CD8-positive, alpha-beta memory T cell (primary cell): ENCODE results near the gene GOLGA1. TPM values are rescaled to one million over a fixed set of nuclear protein-coding genes. Genes with fewer than 3 reads are reported as not detected.
A peak's percentile ranks its signal among the peaks of the same experiment; 100 is the strongest.

Experiments used
- CTCF ChIA-PET: fragments of 350-600 bp; sonication (Branson Sonifier 250); formaldehyde crosslinking; loops from one replicate; lab custom pipeline; 2021; ENCODE audit warnings: antibody characterized with exemption; lab: Charles Lee
- POLR2A ChIA-PET: fragments of 350-600 bp; sonication (Branson Sonifier 250); formaldehyde crosslinking; loops from one replicate; lab custom pipeline; 2021; ENCODE audit warnings: antibody characterized with exemption; lab: Charles Lee
- DNase-seq, 5 donors: peaks; one replicate each; pipeline versions ENCODE4 v3.0.0 to v3.0.0-alpha.2; 2020 to 2022; ENCODE audit warnings: mixed read lengths in 1 of 5
- H3K27ac ChIP-seq: one replicate; pipeline ENCODE4 v1.7.0; 2013; ENCODE audit warnings: low read depth, mild to moderate bottlenecking, low read length, moderate library complexity
- H3K27me3 ChIP-seq: 2 replicates; pipeline ENCODE4 v1.7.0; 2013; ENCODE audit warnings: low read length, mild to moderate bottlenecking; ENCODE audit not compliant: insufficient read depth, poor library complexity, severe bottlenecking
- H3K36me3 ChIP-seq: 2 replicates; pipeline ENCODE4 v1.7.0; 2013; ENCODE audit warnings: mild to moderate bottlenecking, low read length, moderate library complexity; ENCODE audit not compliant: insufficient read depth
- H3K4me1 ChIP-seq: 2 replicates; pipeline ENCODE4 v1.7.0; 2013; ENCODE audit warnings: mild to moderate bottlenecking, low read length, moderate library complexity; ENCODE audit not compliant: insufficient read depth
- H3K4me3 ChIP-seq: 2 replicates; pipeline ENCODE4 v1.7.0; 2013; ENCODE audit warnings: mild to moderate bottlenecking, low read length
- H3K9me3 ChIP-seq: 2 replicates; pipeline ENCODE4 v1.7.0; 2013; ENCODE audit warnings: mild to moderate bottlenecking, low read length
- H3K27ac Mint-ChIP-seq, 8 donors: one replicate each; pipeline ENCODE4 v1.8.0; 2020 to 2021; ENCODE audit warnings: mixed read lengths in 8 of 8, mild to moderate bottlenecking in 6 of 8, inconsistent platforms in 3 of 8, moderate library complexity in 3 of 8
- H3K27me3 Mint-ChIP-seq, 2 donors: one replicate each; pipeline ENCODE4 v1.8.0; 2020 to 2021; ENCODE audit warnings: mixed read lengths in 2 of 2, mild to moderate bottlenecking in 1 of 2, moderate library complexity in 1 of 2
- H3K36me3 Mint-ChIP-seq, 3 donors: one replicate each; pipeline ENCODE4 v1.8.0; 2020 to 2021; ENCODE audit warnings: mixed read lengths in 3 of 3, inconsistent platforms in 1 of 3, mild to moderate bottlenecking in 1 of 3
- H3K4me1 Mint-ChIP-seq, 3 donors: one replicate each; pipeline ENCODE4 v1.8.0; 2020 to 2021; ENCODE audit warnings: mixed read lengths in 3 of 3, inconsistent platforms in 1 of 3, mild to moderate bottlenecking in 1 of 3
- H3K4me3 Mint-ChIP-seq, 7 donors: one replicate each; pipeline ENCODE4 v1.8.0; 2020 to 2021; ENCODE audit warnings: mixed read lengths in 7 of 7, mild to moderate bottlenecking in 6 of 7, moderate library complexity in 4 of 7, inconsistent platforms in 2 of 7
- H3K9me3 Mint-ChIP-seq, 5 donors: one replicate each; pipeline ENCODE4 v1.8.0; 2020 to 2022; ENCODE audit warnings: mixed read lengths in 5 of 5, mild to moderate bottlenecking in 3 of 5, moderate library complexity in 2 of 5, inconsistent platforms in 1 of 5
- polyA plus RNA-seq: library from polyadenylated mRNA; unstranded; fragments of 300-500 nt; fragmentation: Illumina TruSeq; gene quantifications from one replicate; pipeline ENCODE4 v1.2.3, GENCODE V29; 2021
- total RNA-seq, 2 experiments: library from RNA; stranded (reverse); gene quantifications; one replicate each; pipeline ENCODE4 v1.2.3, GENCODE V29; 2021

GOLGA1 gene, protein sequence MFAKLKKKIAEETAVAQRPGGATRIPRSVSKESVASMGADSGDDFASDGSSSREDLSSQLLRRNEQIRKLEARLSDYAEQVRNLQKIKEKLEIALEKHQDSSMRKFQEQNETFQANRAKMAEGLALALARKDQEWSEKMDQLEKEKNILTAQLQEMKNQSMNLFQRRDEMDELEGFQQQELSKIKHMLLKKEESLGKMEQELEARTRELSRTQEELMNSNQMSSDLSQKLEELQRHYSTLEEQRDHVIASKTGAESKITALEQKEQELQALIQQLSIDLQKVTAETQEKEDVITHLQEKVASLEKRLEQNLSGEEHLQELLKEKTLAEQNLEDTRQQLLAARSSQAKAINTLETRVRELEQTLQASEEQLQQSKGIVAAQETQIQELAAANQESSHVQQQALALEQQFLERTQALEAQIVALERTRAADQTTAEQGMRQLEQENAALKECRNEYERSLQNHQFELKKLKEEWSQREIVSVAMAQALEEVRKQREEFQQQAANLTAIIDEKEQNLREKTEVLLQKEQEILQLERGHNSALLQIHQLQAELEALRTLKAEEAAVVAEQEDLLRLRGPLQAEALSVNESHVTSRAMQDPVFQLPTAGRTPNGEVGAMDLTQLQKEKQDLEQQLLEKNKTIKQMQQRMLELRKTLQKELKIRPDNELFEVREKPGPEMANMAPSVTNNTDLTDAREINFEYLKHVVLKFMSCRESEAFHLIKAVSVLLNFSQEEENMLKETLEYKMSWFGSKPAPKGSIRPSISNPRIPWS
- total RNA-seq: 10 to 100 TPM; 17.1 to 21.1 TPM
- polyA plus RNA-seq: 8.5 TPM

DNA sequence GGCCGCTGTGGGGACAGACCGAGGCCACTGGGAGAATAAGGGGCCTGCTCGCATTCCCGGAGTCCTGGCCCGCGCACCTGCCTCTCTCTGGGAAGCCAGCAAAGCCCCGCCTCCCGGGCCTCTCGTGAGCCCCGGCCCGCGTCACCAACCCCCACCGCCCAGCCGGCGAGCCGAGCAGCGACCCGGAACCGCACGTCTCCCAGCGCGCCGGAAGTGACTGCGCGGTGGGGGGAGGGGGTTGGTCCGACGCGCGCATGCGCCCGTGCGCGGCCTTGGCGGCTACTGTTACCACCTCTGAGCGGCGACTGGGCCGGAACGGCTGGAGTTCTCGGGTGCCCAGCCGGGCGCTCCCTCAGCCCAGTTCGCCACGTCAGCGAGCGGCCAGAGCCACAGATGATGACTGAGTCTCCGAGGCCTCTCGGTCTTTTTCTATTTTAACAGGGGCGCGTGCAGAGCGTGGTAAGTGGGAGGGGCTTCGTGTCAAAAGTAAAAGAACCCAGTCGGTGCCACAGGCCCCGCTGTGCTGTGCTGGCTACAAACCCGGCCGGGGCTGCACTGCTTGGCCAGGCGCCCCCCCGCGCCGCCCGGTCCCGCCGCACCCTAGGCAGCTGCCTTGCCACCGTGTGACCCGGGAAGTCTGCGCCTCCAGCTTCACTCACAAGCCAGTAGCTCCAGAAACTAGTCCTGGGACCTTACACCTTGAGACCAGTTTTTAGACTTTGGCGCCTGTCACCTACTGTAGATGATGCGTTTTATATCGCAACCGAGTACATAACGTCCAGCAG, at the start of gene GOLGA1:
Gene GOLGA1, minus strand, starts transcription at position 190 of the 785 bp plus-strand sequence. CDS start 2,372 bp downstream, outside the sequence.
- no peaks in the 10 kb centered on the region for H3K9me3 ChIP-seq
- POLR2A ChIA-PET: interaction anchor here (0.9 to 2.8 kb wide), 8 partner anchors 24 to 300 kb away, joined by 3 to 20 read pairs (median 4); partner anchors contain the start of genes ARPC5L, HSPA5, NR6A1 and RPL35
- H3K27me3 ChIP-seq: no peaks in the 10 kb centered on the region
- H3K36me3 ChIP-seq: no peaks in the 10 kb centered on the region
- H3K27ac ChIP-seq: peak within 1 kb of the TSS; percentile 93
- H3K36me3 Mint-ChIP-seq: peaks cover 0 to 28% (median 1%) of the 10 kb centered on the region in 3 donors
- DNase-seq: peak; percentile 93 to 96 (median 94)
- peak within 1 kb of the TSS; percentile 85 to 100 (median 98) for H3K27ac Mint-ChIP-seq
- no peaks in the 10 kb centered on the region for H3K9me3 Mint-ChIP-seq
- CTCF ChIA-PET: interaction anchor here (0.8 to 1.3 kb wide), 4 partner anchors 25 to 300 kb away, joined by 3 to 5 read pairs (median 4); partner anchors contain the start of genes HSPA5, NR6A1 and SCAI
- peaks cover 16% of the 10 kb centered on the region for H3K4me1 ChIP-seq
- H3K4me3 Mint-ChIP-seq: peak within 1 kb of the TSS; percentile 82 to 99 (median 90)
- H3K27me3 Mint-ChIP-seq: peaks cover 0 to 2% of the 10 kb centered on the region in 2 donors
- H3K4me1 Mint-ChIP-seq: peaks cover 26 to 32% (median 31%) of the 10 kb centered on the region in 3 donors
- H3K4me3 ChIP-seq: peak within 1 kb of the TSS; percentile 91

DNA sequence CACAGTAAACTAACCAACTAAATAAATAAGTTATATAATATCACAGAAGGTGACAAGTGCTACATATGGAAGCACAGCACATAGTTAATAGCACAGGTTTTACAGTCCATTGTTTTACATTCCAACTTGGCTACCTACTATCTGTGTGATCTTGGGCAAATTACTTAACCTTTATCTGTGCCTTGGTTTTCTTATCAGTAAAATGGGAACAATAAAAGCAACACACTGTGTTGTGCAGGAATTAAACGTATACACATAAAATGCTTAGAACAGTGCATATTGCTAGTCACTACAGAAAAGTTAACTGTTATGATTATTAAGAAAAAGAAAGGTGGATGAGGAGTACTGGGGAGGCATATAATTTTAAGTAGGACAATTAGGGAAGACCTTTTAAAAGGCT, 42.8 kb upstream of the GOLGA1 start:
- Mint-ChIP-seq H3K9me3 (no peaks in the 10 kb centered on the region), H3K27ac (no peak overlapping the region), H3K4me1 (no peaks in the 10 kb centered on the region), H3K4me3 (no peak overlapping the region), H3K36me3 (peaks cover 8 to 29% (median 26%) of the 10 kb centered on the region in 3 donors), H3K27me3 (no peaks in the 10 kb centered on the region)
- ChIA-PET POLR2A (no interaction called here), CTCF (no interaction called here)
- Histone ChIP-seq H3K36me3 (peaks cover 12% of the 10 kb centered on the region), H3K27me3 (no peaks in the 10 kb centered on the region), H3K4me3 (no peak overlapping the region), H3K27ac (no peak overlapping the region), H3K9me3 (no peaks in the 10 kb centered on the region), H3K4me1 (no peaks in the 10 kb centered on the region)
- DNase-seq: no peak

DNA sequence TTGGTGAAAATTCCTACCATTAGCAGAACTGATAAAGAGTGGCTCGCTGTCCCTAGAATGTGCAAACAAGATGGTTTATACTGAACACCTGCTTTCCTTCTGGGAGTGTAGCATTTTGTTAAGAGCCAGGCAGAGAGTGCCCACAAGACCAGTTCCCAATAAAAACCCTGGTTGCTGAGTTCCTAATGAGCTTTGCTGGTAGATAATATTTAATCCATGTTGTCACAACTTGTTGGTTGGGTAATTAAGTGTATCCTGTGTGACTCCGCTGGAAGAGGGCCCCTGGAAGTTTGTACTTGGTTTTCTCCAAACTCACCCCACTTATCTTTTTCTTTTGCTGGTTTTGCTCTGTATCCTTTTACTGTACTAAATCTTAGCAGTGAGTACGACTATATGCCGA, 39.5 kb upstream of the GOLGA1 start:
- no peak for DNase-seq
- Mint-ChIP-seq H3K27ac (no peak overlapping the region), H3K36me3 (peaks cover 8 to 37% (median 19%) of the 10 kb centered on the region in 3 donors), H3K27me3 (no peaks in the 10 kb centered on the region), H3K4me3 (no peak overlapping the region), H3K9me3 (no peaks in the 10 kb centered on the region), H3K4me1 (no peaks in the 10 kb centered on the region)
- H3K27ac ChIP-seq: no peak overlapping the region
- H3K27me3 ChIP-seq: no peaks in the 10 kb centered on the region
- H3K36me3 ChIP-seq: peaks cover 12% of the 10 kb centered on the region
- H3K4me3 ChIP-seq: no peak overlapping the region
- no peaks in the 10 kb centered on the region for H3K4me1 ChIP-seq
- CTCF ChIA-PET: no interaction called here
- no peaks in the 10 kb centered on the region for H3K9me3 ChIP-seq
- POLR2A ChIA-PET: no interaction called here

DNA sequence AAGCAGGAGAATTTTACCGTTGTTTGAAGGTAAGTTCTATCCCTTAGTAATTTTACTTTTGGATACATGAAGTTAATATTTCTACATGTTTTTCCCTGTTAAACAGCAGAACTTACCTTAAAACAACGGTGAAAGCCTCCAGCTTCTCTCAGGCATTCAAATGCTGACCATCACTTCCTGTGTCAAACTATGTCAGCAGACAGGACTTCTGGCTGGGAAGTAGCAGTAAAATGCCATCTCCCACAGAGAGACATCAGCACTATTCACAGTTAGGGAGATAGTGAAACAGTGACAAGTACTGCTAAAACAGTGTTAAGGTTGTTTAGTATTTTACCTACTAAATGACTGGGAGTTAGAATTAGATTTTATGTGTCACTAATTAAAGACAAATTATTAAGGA, 34.2 kb upstream of the GOLGA1 start:
- H3K36me3 ChIP-seq: no peaks in the 10 kb centered on the region
- H3K4me3 ChIP-seq: no peak overlapping the region
- DNase-seq: no peak
- no peaks in the 10 kb centered on the region for H3K9me3 Mint-ChIP-seq
- H3K27me3 ChIP-seq: no peaks in the 10 kb centered on the region
- H3K4me1 Mint-ChIP-seq: no peaks in the 10 kb centered on the region
- H3K4me1 ChIP-seq: no peaks in the 10 kb centered on the region
- peak overlapping the region in 1 of 8 donors; percentile 36 for H3K27ac Mint-ChIP-seq
- H3K9me3 ChIP-seq: no peaks in the 10 kb centered on the region
- peaks cover 4 to 48% (median 16%) of the 10 kb centered on the region in 3 donors for H3K36me3 Mint-ChIP-seq
- no peaks in the 10 kb centered on the region for H3K27me3 Mint-ChIP-seq
- POLR2A ChIA-PET: no interaction called here
- CTCF ChIA-PET: no interaction called here
- no peak overlapping the region for H3K4me3 Mint-ChIP-seq
- H3K27ac ChIP-seq: no peak overlapping the region

DNA sequence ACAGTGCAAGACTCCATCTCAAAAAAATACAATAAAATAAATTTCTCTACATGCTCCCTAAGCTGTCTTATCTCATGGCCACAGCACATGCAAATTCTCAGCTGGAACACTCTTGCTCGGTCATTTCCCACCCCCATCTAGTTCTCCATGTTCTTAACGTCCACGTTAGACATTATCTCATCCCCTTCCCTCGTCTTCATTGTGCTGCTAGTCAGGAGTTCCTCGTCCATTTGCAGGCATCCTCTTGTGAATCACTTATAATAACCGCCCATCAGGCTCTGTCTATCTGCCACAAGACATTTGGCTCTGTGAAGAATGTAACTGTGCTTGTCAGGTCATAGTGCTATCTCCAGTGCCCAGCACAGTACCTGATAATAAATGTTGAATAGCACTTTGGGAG, 32.9 kb upstream of the GOLGA1 start:
- peaks cover 4 to 53% (median 17%) of the 10 kb centered on the region in 3 donors for H3K36me3 Mint-ChIP-seq
- POLR2A ChIA-PET: no interaction called here

DNA sequence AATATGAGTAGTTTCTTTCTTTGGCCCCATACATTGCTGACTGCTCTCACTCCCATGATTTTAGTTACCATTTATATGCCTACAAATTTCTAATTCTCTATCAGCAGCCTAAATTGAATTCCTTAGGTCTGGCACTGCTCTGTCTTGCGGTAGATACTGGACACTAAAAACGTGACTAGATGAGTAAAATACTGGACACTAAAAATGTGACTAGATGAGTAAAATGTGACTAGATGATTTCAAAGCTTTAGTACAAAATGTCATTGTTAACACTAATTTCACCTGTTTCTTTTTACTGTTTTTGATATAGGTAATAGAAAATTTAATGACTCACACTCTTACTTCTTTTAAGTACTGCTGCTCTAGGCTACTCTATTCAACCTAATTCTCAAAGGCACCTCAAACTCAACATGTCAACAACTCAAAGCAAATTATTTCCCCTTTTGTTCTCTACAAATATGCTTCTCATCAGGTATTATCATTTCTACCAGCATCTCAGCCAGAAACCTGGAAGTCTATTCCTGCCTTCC, 31.4 kb upstream of the GOLGA1 start:
- Histone ChIP-seq H3K4me3 (no peak overlapping the region), H3K36me3 (no peaks in the 10 kb centered on the region), H3K9me3 (no peaks in the 10 kb centered on the region), H3K27me3 (no peaks in the 10 kb centered on the region), H3K27ac (no peak overlapping the region), H3K4me1 (no peaks in the 10 kb centered on the region)
- ChIA-PET CTCF (no interaction called here), POLR2A (no interaction called here)
- H3K27me3 Mint-ChIP-seq: no peaks in the 10 kb centered on the region
- DNase-seq: no peak
- H3K27ac Mint-ChIP-seq: peak overlapping the region in 2 of 8 donors; percentile 19 to 34
- H3K4me3 Mint-ChIP-seq: no peak overlapping the region
- H3K36me3 Mint-ChIP-seq: peaks cover 4 to 56% (median 15%) of the 10 kb centered on the region in 3 donors
- H3K4me1 Mint-ChIP-seq: peaks cover 2 to 6% (median 2%) of the 10 kb centered on the region in 3 donors
- H3K9me3 Mint-ChIP-seq: no peaks in the 10 kb centered on the region

More for the DNA sequence above, 32.9 kb upstream of the GOLGA1 start:
- no peaks in the 10 kb centered on the region for H3K27me3 Mint-ChIP-seq
- H3K27ac Mint-ChIP-seq: peak overlapping the region in 2 of 8 donors; percentile 58 to 68
- Histone ChIP-seq H3K4me1 (no peaks in the 10 kb centered on the region), H3K36me3 (no peaks in the 10 kb centered on the region), H3K9me3 (no peaks in the 10 kb centered on the region), H3K27ac (no peak overlapping the region), H3K27me3 (no peaks in the 10 kb centered on the region), H3K4me3 (no peak overlapping the region)
- H3K4me3 Mint-ChIP-seq: no peak overlapping the region
- CTCF ChIA-PET: no interaction called here
- no peaks in the 10 kb centered on the region for H3K4me1 Mint-ChIP-seq
- H3K9me3 Mint-ChIP-seq: no peaks in the 10 kb centered on the region
- DNase-seq: no peak

DNA sequence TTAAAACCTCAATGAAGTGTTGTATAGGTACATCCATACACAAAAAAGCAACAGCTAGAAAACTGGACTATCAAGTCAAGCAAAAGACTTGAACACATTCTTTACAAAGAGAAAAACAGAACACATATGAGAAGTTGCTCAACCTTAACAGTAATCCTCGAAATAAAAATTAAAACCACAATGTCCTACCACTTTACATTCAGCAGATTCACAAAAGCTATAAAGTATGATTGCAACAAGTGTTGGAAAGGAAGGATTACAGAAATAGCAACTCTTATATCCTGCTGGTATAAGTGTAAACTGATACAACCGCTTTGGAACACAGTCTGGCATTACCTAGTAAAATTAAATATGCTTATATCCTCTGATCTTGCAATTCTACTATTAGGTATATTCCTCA, 28.5 kb upstream of the GOLGA1 start:
- H3K27me3 ChIP-seq: no peaks in the 10 kb centered on the region
- H3K27ac Mint-ChIP-seq: no peak overlapping the region
- no peak overlapping the region for H3K4me3 Mint-ChIP-seq
- peaks cover 26 to 32% (median 30%) of the 10 kb centered on the region in 3 donors for H3K4me1 Mint-ChIP-seq
- no peaks in the 10 kb centered on the region for H3K27me3 Mint-ChIP-seq
- no peak for DNase-seq
- peaks cover 18% of the 10 kb centered on the region for H3K4me1 ChIP-seq
- H3K27ac ChIP-seq: no peak overlapping the region
- ChIA-PET POLR2A (no interaction called here), CTCF (no interaction called here)
- H3K36me3 ChIP-seq: no peaks in the 10 kb centered on the region
- peaks cover 4 to 38% (median 12%) of the 10 kb centered on the region in 3 donors for H3K36me3 Mint-ChIP-seq
- no peaks in the 10 kb centered on the region for H3K9me3 ChIP-seq
- H3K4me3 ChIP-seq: no peak overlapping the region
- no peaks in the 10 kb centered on the region for H3K9me3 Mint-ChIP-seq
